ENCODE results near the gene EEIG1.

DNA sequence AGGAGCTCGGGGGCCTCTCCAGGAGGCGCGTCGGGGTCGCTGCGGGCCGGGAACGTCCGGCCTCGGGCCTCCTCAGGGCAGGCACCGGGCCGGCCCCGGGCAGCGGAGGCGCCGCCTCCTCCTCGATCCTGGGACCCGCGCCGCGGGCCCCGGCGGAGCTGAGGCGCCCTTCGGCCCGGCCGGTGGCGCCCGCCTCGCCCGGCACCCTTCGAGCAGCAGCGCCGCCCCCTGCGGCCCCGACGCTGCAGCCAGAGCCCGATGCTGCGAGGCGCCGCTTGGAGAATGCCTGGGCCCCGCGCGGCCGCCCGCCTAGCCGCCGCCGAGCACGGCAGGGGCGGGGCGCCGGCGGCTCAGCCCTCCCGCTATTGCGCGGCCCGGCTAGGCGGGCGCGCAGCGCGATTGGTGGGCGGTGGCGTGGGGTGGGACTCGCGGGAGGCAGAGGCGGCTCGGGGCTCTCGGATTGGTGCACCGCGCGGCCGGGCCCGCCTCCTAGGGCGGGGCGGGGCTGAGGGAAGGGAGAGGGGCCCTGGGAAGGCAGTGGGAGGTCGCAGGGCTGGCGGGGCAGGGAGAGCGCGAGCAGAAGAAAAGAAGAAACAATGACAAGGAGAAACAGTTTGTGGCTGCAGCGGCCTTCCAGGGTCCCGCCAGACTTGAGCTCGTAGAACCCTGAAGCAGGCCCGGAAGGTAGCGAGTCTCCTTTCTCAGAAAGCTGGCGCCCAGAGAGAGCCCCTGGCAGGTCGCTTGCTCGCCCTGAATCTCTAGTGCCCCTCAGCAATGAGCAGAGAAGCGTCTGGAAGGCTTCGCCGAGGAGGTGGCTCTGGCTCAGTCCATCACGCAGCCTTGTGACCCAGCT, at the start of gene EEIG1:
- TF ChIP-seq, protein P1, sequence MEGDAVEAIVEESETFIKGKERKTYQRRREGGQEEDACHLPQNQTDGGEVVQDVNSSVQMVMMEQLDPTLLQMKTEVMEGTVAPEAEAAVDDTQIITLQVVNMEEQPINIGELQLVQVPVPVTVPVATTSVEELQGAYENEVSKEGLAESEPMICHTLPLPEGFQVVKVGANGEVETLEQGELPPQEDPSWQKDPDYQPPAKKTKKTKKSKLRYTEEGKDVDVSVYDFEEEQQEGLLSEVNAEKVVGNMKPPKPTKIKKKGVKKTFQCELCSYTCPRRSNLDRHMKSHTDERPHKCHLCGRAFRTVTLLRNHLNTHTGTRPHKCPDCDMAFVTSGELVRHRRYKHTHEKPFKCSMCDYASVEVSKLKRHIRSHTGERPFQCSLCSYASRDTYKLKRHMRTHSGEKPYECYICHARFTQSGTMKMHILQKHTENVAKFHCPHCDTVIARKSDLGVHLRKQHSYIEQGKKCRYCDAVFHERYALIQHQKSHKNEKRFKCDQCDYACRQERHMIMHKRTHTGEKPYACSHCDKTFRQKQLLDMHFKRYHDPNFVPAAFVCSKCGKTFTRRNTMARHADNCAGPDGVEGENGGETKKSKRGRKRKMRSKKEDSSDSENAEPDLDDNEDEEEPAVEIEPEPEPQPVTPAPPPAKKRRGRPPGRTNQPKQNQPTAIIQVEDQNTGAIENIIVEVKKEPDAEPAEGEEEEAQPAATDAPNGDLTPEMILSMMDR (conservative IDR thresholded peaks at IDR 0.05): no peak
- no peak for TF ChIP-seq EZH2 (IDR thresholded peaks at IDR 0.05; ENCODE audit: low read depth)
